HepG2 (cell line): ENCODE results near the gene EML2. TPM values are rescaled to one million over a fixed set of nuclear protein-coding genes. Genes with fewer than 3 reads are reported as not detected.

Experiments used
- FOXA3 ChIP-seq: IDR thresholded peaks from 2 replicates; pipeline ENCODE4 v1.6.1; 2016; ENCODE audit warnings: missing genetic modification reagents, missing compliant biosample characterization
- GATAD1 ChIP-seq: IDR thresholded peaks from 2 replicates; pipeline ENCODE4 v1.6.1; 2016; ENCODE audit warnings: missing genetic modification reagents, missing compliant biosample characterization
- GATAD2A ChIP-seq: IDR thresholded peaks from 2 replicates; pipeline ENCODE4 v1.6.1; 2016
- ISX ChIP-seq: sonication (generic); formaldehyde crosslinking; conservative IDR thresholded peaks from 2 replicates; pipeline ENCODE4 v1.5.0; 2020; ENCODE audit warnings: missing genetic modification reagents
- MAZ ChIP-seq, 2 experiments: sonication (generic) in 1 of 2; formaldehyde crosslinking in 1 of 2; IDR thresholded peaks; 2 replicates each; pipeline versions ENCODE4 v1.5.0 to v1.6.1; 2012 to 2020; ENCODE audit warnings: low read depth in 2 of 2, mild to moderate bottlenecking in 2 of 2, borderline replicate concordance in 1 of 2, improper control_type of control experiment in 1 of 2, low read length in 1 of 2, missing genetic modification reagents in 1 of 2, moderate library complexity in 1 of 2
- PRMT3 ChIP-seq: sonication (generic); formaldehyde crosslinking; IDR thresholded peaks from 2 replicates; pipeline ENCODE4 v1.8.1; 2022; ENCODE audit warnings: low read depth, mild to moderate bottlenecking, moderate library complexity, missing genetic modification reagents, borderline replicate concordance
- RAD21 ChIP-seq: fragments of 450-650 bp; formaldehyde crosslinking; IDR thresholded peaks from 2 replicates; pipeline ENCODE4 v1.5.0; 2020; ENCODE audit warnings: mild to moderate bottlenecking
- RBAK ChIP-seq: sonication (generic); formaldehyde crosslinking; IDR thresholded peaks from 2 replicates; pipeline ENCODE4 v1.5.1; 2020; ENCODE audit warnings: mild to moderate bottlenecking, missing genetic modification reagents
- REL ChIP-seq: sonication (generic); formaldehyde crosslinking; conservative IDR thresholded peaks from 2 replicates; pipeline ENCODE4 v1.8.0; 2022; ENCODE audit warnings: mild to moderate bottlenecking, missing genetic modification reagents, moderate library complexity
- SNAI1 ChIP-seq: sonication (generic); formaldehyde crosslinking; IDR thresholded peaks from 2 replicates; pipeline ENCODE4 v1.5.0; 2020; ENCODE audit warnings: mild to moderate bottlenecking, missing genetic modification reagents, borderline replicate concordance
- THAP11 ChIP-seq: IDR thresholded peaks from 2 replicates; pipeline ENCODE4 v1.6.1; 2016; ENCODE audit warnings: missing biosample characterization, missing genetic modification reagents
- ZNF20 ChIP-seq: sonication (generic); formaldehyde crosslinking; IDR thresholded peaks from 2 replicates; pipeline ENCODE4 v1.4.0; 2020; ENCODE audit warnings: mild to moderate bottlenecking, moderate library complexity, missing genetic modification reagents
- ZNF343 ChIP-seq: sonication (generic); formaldehyde crosslinking; IDR thresholded peaks from 2 replicates; pipeline ENCODE4 v1.4.0; 2020; ENCODE audit warnings: mild to moderate bottlenecking, missing genetic modification reagents
- ZNF644 ChIP-seq: IDR thresholded peaks from 2 replicates; pipeline ENCODE4 v1.6.1; 2016; ENCODE audit warnings: low read depth
- ZNF878 ChIP-seq: sonication (generic); formaldehyde crosslinking; IDR thresholded peaks from 2 replicates; pipeline ENCODE4 v1.8.1; 2023; ENCODE audit warnings: mild to moderate bottlenecking, missing genetic modification reagents, moderate library complexity
- polyA plus RNA-seq, 8 experiments: library from polyadenylated mRNA; depleted of rRNA in 3 of 8; stranded (reverse) in 7 of 8; unstranded in 1 of 8; fragments of >200 nt; fragmentation: Illumina TruSeq in 4 of 8; extraction: Trizol in 4 of 8; gene quantifications; 2 replicates each; pipeline versions ENCODE4 v1.2.1 to v1.2.3, GENCODE V29; 2011 to 2016; ENCODE audit warnings: low read depth in 4 of 8, missing spikeins in 1 of 8, mixed read lengths in 1 of 8; ENCODE audit not compliant: insufficient read depth in 1 of 8
- total RNA-seq, 5 experiments: library from RNA; depleted of rRNA; stranded (reverse); fragments of >200 nt; fragmentation: Illumina TruSeq; extraction: Trizol; gene quantifications; 2 replicates each; pipeline ENCODE4 v1.2.3, GENCODE V29; 2016; ENCODE audit warnings: low read depth in 1 of 5
- TF ChIP-seq, protein P1 (sequence below): IDR thresholded peaks from 2 replicates; pipeline ENCODE4 v1.4.0; 2020; ENCODE audit warnings: mild to moderate bottlenecking, missing genetic modification reagents
- TF ChIP-seq, protein P2 (sequence below): IDR thresholded peaks from 2 replicates; pipeline ENCODE4 v1.6.1; 2016; ENCODE audit warnings: low read depth, borderline replicate concordance
- TF ChIP-seq, protein P3 (sequence below): sonication (generic); formaldehyde crosslinking; IDR thresholded peaks from 2 replicates; pipeline ENCODE4 v1.4.0; 2020; ENCODE audit warnings: missing genetic modification reagents, borderline replicate concordance
- TF ChIP-seq, protein P4 (sequence below): IDR thresholded peaks from 2 replicates; pipeline ENCODE4 v1.6.1; 2012; ENCODE audit warnings: low read depth, low read length, improper control_type of control experiment

EML2 gene
- total and polyA plus RNA-seq, 2 of the 13 experiments (the other 11 are each of a cell fraction or from before 2014, with no cell fraction given), result 7.3 to 12.9 TPM

DNA sequence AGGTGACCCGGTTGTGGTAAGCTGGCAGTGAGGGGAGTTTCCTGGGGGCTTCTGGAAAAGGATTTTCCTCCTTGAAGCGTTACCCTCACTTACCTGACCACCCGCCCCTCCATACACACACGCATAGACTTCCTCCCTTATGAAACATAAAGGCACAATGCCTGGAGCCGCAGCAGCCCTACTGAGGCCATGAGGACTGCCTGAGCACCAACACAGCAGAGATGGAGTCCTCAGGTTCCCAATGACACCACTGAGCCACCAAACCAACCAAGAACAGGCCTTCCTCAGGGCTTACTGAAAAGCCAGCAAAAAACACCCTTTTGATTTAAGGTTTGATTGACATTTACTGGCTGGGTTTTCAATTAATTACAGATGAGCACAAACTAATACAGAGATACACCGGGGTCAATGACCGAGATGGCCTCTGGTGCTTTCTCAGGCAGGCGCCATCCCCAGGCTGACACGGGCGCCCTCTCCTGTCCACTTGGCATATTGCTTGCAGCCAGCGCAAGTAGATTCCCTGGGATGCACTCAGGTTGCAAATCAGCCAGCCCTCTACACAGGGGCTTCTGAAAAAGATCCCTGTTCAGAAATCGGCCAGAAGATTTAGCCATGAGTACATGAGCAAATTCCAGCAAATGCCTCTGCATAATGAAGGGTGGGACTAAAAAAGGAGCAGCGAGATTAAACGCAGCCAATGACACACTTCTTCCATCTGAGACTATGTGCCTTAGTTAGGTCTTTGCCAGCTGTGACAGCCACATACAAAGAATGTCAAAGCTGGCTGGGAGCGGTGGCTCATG, 69.4 kb downstream of the EML2 start (continued):
- TF ChIP-seq ISX (no peak), ZNF644 (no peak), ZNF343 (CRISPR knock-in tag) (no peak), RAD21 (peak; percentile 69; the same call in 1 of the 2 replicates), RBAK (CRISPR knock-in tag) (no peak), SNAI1 (no peak), ZNF878 (CRISPR knock-in tag) (no peak), GATAD2A (no peak), GATAD1 (no peak), REL (CRISPR knock-in tag) (no peak), THAP11 (peak; percentile 87), FOXA3 (CRISPR knock-in tag) (no peak), MAZ (IDR thresholded peaks at IDR 0.05; ENCODE audit: borderline replicate concordance, low read depth, low read length) (no peak), MAZ (CRISPR knock-in tag; IDR thresholded peaks at IDR 0.05; ENCODE audit: low read depth) (no peak), PRMT3 (CRISPR knock-in tag) (no peak), ZNF20 (CRISPR knock-in tag) (no peak)
- TF ChIP-seq, protein P1, sequence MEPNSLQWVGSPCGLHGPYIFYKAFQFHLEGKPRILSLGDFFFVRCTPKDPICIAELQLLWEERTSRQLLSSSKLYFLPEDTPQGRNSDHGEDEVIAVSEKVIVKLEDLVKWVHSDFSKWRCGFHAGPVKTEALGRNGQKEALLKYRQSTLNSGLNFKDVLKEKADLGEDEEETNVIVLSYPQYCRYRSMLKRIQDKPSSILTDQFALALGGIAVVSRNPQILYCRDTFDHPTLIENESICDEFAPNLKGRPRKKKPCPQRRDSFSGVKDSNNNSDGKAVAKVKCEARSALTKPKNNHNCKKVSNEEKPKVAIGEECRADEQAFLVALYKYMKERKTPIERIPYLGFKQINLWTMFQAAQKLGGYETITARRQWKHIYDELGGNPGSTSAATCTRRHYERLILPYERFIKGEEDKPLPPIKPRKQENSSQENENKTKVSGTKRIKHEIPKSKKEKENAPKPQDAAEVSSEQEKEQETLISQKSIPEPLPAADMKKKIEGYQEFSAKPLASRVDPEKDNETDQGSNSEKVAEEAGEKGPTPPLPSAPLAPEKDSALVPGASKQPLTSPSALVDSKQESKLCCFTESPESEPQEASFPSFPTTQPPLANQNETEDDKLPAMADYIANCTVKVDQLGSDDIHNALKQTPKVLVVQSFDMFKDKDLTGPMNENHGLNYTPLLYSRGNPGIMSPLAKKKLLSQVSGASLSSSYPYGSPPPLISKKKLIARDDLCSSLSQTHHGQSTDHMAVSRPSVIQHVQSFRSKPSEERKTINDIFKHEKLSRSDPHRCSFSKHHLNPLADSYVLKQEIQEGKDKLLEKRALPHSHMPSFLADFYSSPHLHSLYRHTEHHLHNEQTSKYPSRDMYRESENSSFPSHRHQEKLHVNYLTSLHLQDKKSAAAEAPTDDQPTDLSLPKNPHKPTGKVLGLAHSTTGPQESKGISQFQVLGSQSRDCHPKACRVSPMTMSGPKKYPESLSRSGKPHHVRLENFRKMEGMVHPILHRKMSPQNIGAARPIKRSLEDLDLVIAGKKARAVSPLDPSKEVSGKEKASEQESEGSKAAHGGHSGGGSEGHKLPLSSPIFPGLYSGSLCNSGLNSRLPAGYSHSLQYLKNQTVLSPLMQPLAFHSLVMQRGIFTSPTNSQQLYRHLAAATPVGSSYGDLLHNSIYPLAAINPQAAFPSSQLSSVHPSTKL (CRISPR knock-in tag), result peak; percentile 21; the same call in 1 of the 2 replicates
- TF ChIP-seq, protein P2, sequence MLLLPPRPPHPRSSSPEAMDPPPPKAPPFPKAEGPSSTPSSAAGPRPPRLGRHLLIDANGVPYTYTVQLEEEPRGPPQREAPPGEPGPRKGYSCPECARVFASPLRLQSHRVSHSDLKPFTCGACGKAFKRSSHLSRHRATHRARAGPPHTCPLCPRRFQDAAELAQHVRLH (CRISPR knock-in tag), result 0 out of 2 replicates have a peak, but pooled peaks have one; percentile 36
- TF ChIP-seq, protein P3, sequence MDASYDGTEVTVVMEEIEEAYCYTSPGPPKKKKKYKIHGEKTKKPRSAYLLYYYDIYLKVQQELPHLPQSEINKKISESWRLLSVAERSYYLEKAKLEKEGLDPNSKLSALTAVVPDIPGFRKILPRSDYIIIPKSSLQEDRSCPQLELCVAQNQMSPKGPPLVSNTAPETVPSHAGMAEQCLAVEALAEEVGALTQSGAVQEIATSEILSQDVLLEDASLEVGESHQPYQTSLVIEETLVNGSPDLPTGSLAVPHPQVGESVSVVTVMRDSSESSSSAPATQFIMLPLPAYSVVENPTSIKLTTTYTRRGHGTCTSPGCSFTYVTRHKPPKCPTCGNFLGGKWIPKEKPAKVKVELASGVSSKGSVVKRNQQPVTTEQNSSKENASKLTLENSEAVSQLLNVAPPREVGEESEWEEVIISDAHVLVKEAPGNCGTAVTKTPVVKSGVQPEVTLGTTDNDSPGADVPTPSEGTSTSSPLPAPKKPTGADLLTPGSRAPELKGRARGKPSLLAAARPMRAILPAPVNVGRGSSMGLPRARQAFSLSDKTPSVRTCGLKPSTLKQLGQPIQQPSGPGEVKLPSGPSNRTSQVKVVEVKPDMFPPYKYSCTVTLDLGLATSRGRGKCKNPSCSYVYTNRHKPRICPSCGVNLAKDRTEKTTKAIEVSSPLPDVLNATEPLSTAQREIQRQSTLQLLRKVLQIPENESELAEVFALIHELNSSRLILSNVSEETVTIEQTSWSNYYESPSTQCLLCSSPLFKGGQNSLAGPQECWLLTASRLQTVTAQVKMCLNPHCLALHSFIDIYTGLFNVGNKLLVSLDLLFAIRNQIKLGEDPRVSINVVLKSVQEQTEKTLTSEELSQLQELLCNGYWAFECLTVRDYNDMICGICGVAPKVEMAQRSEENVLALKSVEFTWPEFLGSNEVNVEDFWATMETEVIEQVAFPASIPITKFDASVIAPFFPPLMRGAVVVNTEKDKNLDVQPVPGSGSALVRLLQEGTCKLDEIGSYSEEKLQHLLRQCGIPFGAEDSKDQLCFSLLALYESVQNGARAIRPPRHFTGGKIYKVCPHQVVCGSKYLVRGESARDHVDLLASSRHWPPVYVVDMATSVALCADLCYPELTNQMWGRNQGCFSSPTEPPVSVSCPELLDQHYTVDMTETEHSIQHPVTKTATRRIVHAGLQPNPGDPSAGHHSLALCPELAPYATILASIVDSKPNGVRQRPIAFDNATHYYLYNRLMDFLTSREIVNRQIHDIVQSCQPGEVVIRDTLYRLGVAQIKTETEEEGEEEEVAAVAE (CRISPR knock-in tag), result no peak
- TF ChIP-seq, protein P4, sequence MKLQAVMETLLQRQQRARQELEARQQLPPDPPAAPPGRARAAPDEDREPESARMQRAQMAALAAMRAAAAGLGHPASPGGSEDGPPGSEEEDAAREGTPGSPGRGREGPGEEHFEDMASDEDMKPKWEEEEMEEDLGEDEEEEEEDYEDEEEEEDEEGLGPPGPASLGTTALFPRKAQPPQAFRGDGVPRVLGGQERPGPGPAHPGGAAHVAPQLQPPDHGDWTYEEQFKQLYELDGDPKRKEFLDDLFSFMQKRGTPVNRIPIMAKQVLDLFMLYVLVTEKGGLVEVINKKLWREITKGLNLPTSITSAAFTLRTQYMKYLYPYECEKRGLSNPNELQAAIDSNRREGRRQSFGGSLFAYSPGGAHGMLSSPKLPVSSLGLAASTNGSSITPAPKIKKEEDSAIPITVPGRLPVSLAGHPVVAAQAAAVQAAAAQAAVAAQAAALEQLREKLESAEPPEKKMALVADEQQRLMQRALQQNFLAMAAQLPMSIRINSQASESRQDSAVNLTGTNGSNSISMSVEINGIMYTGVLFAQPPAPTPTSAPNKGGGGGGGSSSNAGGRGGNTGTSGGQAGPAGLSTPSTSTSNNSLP, result 0 out of 2 replicates have a peak, but pooled peaks have one; percentile 45
